OCI-LY1 (cell line): ENCODE results near the gene ANXA6.

ENCODE experiments used
- H2AFZ ChIP-seq: fragments of 200-600 bp; sonication (generic), shearing (Covaris generic); 2 replicates; pipeline ENCODE4 v1.6.0; 2014; ENCODE audit warnings: antibody characterized with exemption, mild to moderate bottlenecking, low read length
- H3F3A ChIP-seq: fragments of 200-600 bp; sonication (generic), shearing (Covaris generic); 2 replicates; pipeline ENCODE4 v1.6.0; 2014; ENCODE audit warnings: mild to moderate bottlenecking, antibody characterized with exemption, low read length, moderate library complexity; ENCODE audit not compliant: insufficient read depth
- H3K27ac ChIP-seq: fragments of 200-600 bp; sonication (generic); 2 replicates; pipeline ENCODE4 v1.5.1; 2014; ENCODE audit warnings: low read length, mixed run types, mild to moderate bottlenecking, low read depth; ENCODE audit not compliant: poor library complexity, severe bottlenecking
- H3K27me3 ChIP-seq: fragments of 200-600 bp; sonication (generic); 2 replicates; pipeline ENCODE4 v1.6.0; 2014; ENCODE audit warnings: antibody characterized with exemption, mild to moderate bottlenecking, low read length, moderate library complexity; ENCODE audit not compliant: insufficient read depth
- H3K36me3 ChIP-seq: fragments of 200-600 bp; sonication (generic); 2 replicates; pipeline ENCODE4 v1.6.1; 2014; ENCODE audit warnings: mild to moderate bottlenecking, antibody characterized with exemption, low read length, moderate library complexity, mixed read lengths; ENCODE audit not compliant: insufficient read depth
- H3K4me1 ChIP-seq: fragments of 200-600 bp; sonication (generic); 2 replicates; pipeline ENCODE4 v1.5.1; 2014; ENCODE audit warnings: mild to moderate bottlenecking, low read length, moderate library complexity; ENCODE audit not compliant: insufficient read depth, severe bottlenecking
- H3K4me2 ChIP-seq: fragments of 200-600 bp; sonication (generic), shearing (Covaris generic); 2 replicates; pipeline ENCODE4 v1.6.1; 2014; ENCODE audit warnings: low read length
- H3K4me3 ChIP-seq: fragments of 200-600 bp; sonication (generic); 2 replicates; pipeline ENCODE4 v1.5.1; 2014; ENCODE audit warnings: low read length, low read depth, mild to moderate bottlenecking, mixed read lengths; ENCODE audit not compliant: poor library complexity, severe bottlenecking
- H3K79me2 ChIP-seq: fragments of 200-600 bp; shearing (Covaris generic); 2 replicates; pipeline ENCODE4 v1.6.1; 2016; ENCODE audit warnings: mixed run types, low read length, mixed read lengths; ENCODE audit not compliant: insufficient read depth
- H3K9ac ChIP-seq: fragments of 200-600 bp; sonication (generic), shearing (Covaris generic); 2 replicates; pipeline ENCODE4 v1.6.1; 2014; ENCODE audit warnings: mild to moderate bottlenecking, low read length, mixed read lengths
- H3K9me2 ChIP-seq: fragments of 200-600 bp; sonication (generic), shearing (Covaris generic); 2 replicates; pipeline ENCODE4 v1.6.1; 2014; ENCODE audit warnings: low read depth, mild to moderate bottlenecking, low read length, mixed read lengths
- H3K9me3 ChIP-seq: fragments of 200-600 bp; shearing (Covaris generic); 2 replicates; pipeline ENCODE4 v1.6.1; 2014; ENCODE audit warnings: low read length, mixed read lengths
- H4K20me1 ChIP-seq: fragments of 200-600 bp; sonication (generic), shearing (Covaris generic); 2 replicates; pipeline ENCODE4 v1.6.0; 2016; ENCODE audit warnings: mild to moderate bottlenecking, low read length; ENCODE audit not compliant: insufficient read depth
- CTCF ChIP-seq: fragments of 200-600 bp; sonication (generic), shearing (Covaris generic); IDR thresholded peaks from 2 replicates; pipeline ENCODE4 v1.5.1; 2017; ENCODE audit warnings: mild to moderate bottlenecking, antibody characterized with exemption, low read length, moderate library complexity, mixed read lengths
- EZH2 ChIP-seq: fragments of 200-600 bp; sonication (generic), shearing (Covaris generic); IDR thresholded peaks from 2 replicates; pipeline ENCODE4 v1.8.0; 2017; ENCODE audit warnings: borderline replicate concordance, mixed run types, mild to moderate bottlenecking, antibody characterized with exemption, low read length, moderate library complexity, mixed read lengths

The ANXA6 gene

GRCh38 chr5:151078490-151079262, 78.9 kb downstream of the ANXA6 start:
- Histone ChIP-seq H3K9me2 (no peaks in the 10 kb centered on the region), H2AFZ (no peak overlapping the region), H3K9ac (peak overlapping the region; percentile 96), H3K4me3 (peak overlapping the region; percentile 86), H3K4me1 (peaks cover 68% of the 10 kb centered on the region), H3K9me3 (no peaks in the 10 kb centered on the region), H3K36me3 (peaks cover 54% of the 10 kb centered on the region), H3K4me2 (peak overlapping the region; percentile 100), H3K79me2 (peaks cover 67% of the 10 kb centered on the region), H3F3A (no peaks in the 10 kb centered on the region), H3K27me3 (no peaks in the 10 kb centered on the region), H3K27ac (peak overlapping the region; percentile 83), H4K20me1 (no peaks in the 10 kb centered on the region)
- TF ChIP-seq CTCF = no peak
- no peak for TF ChIP-seq EZH2

- no peaks in the 10 kb centered on the region for H4K20me1 ChIP-seq
- H3K9me3 ChIP-seq = no peaks in the 10 kb centered on the region
- peaks cover 61% of the 10 kb centered on the region for H3K4me1 ChIP-seq
- H3K4me2 ChIP-seq = peak overlapping the region; percentile 100
- peak overlapping the region; percentile 83 for H3K27ac ChIP-seq
- H3F3A ChIP-seq = no peaks in the 10 kb centered on the region
- TF ChIP-seq EZH2 (no peak), CTCF (no peak)
- peak overlapping the region; percentile 86 for H3K4me3 ChIP-seq
- peaks cover 74% of the 10 kb centered on the region for H3K79me2 ChIP-seq
- H3K9ac ChIP-seq = peak overlapping the region; percentile 96; the same call in 1 of the 2 replicates
- H2AFZ ChIP-seq = no peak overlapping the region
- no peaks in the 10 kb centered on the region for H3K27me3 ChIP-seq
- peaks cover 61% of the 10 kb centered on the region for H3K36me3 ChIP-seq
- H3K9me2 ChIP-seq = no peaks in the 10 kb centered on the region
Measured at GRCh38 chr5:151077967-151078366, 79.6 kb downstream of the ANXA6 start.

GRCh38 chr5:151077419-151077818, 80.2 kb downstream of the ANXA6 start:
- H3K4me1 ChIP-seq = peaks cover 59% of the 10 kb centered on the region
- H3K27me3 ChIP-seq = no peaks in the 10 kb centered on the region
- no peak overlapping the region; the same call in 1 of the 2 replicates for H3K9ac ChIP-seq
- peaks cover 75% of the 10 kb centered on the region for H3K79me2 ChIP-seq
- no peaks in the 10 kb centered on the region for H3K9me2 ChIP-seq
- no peaks in the 10 kb centered on the region for H4K20me1 ChIP-seq
- TF ChIP-seq EZH2 = no peak
- no peak for TF ChIP-seq CTCF
- no peaks in the 10 kb centered on the region for H3F3A ChIP-seq
- H3K27ac ChIP-seq = peak overlapping the region; percentile 83
- peak overlapping the region; percentile 100; the same call in 1 of the 2 replicates for H3K4me2 ChIP-seq
- H3K4me3 ChIP-seq = peak overlapping the region; percentile 86
- no peaks in the 10 kb centered on the region for H3K9me3 ChIP-seq
- peaks cover 61% of the 10 kb centered on the region for H3K36me3 ChIP-seq
- no peak overlapping the region for H2AFZ ChIP-seq
